ENCODE measurements around the gene NXNL1. TPM values are rescaled to one million over a fixed set of nuclear protein-coding genes. Genes with fewer than 3 reads are reported as not detected.
A peak's percentile ranks its signal among the peaks of the same experiment; 100 is the strongest.

The NXNL1 gene
- total RNA-seq, 3 donors from 2014 or later (not counting 1 experiment from before 2014, with no cell fraction given), result not detected

GRCh38 chr19:17467471-17468301, 7.0 kb upstream of the NXNL1 start:
- H3K4me3 ChIP-seq (ENCODE audit: low read length), result no peak overlapping the region
- no peaks in the 10 kb centered on the region for H3K36me3 ChIP-seq (ENCODE audit: control insufficient read depth, insufficient read depth, low read length)
- H3K27me3 ChIP-seq (ENCODE audit: control insufficient read depth, insufficient read depth, low read length), result no peaks in the 10 kb centered on the region
- ATAC-seq, result no peak
- WGBS (ENCODE audit: insufficient coverage), result 91% methylated on average over 12 of the region's 12 CpGs
- H3K9me3 Mint-ChIP-seq, result no peaks in the 10 kb centered on the region
- no peak for TF ChIP-seq CTCF (IDR thresholded peaks at IDR 0.05)
- no peaks in the 10 kb centered on the region for H3K9me3 ChIP-seq (ENCODE audit: control insufficient read depth, insufficient read depth, low read length)
- peaks cover 25 to 36% of the 10 kb centered on the region in 2 donors for H3K4me1 Mint-ChIP-seq
- no peak for DNase-seq
- peak overlapping the region; percentile 36 to 63 for H3K27ac Mint-ChIP-seq
- H3K27ac ChIP-seq (ENCODE audit: low read length), result no peak overlapping the region
- intact Hi-C loops (cut with micrococcal nuclease), result loop anchor here (5.0 kb wide), 1 partner anchor 695 kb away; no protein-coding TSS in a partner anchor
- H3K36me3 Mint-ChIP-seq, result no peaks in the 10 kb centered on the region
- H3K27me3 Mint-ChIP-seq (ENCODE audit: low read depth in 2 of 2), result no peaks in the 10 kb centered on the region
- peaks cover 30% of the 10 kb centered on the region for H3K4me1 ChIP-seq (ENCODE audit: control insufficient read depth, insufficient read depth, low read length)
- peak overlapping the region; percentile 31 for H3K4me3 Mint-ChIP-seq

GRCh38 chr19:17466487-17466850, 5.7 kb upstream of the NXNL1 start:
- 66% methylated on average over 5 of the region's 6 CpGs for WGBS (ENCODE audit: insufficient coverage)
- intact Hi-C loops (cut with micrococcal nuclease), result loop anchor here (1.0 to 5.0 kb wide), 2 partner anchors 120 to 694 kb away; no protein-coding TSS in a partner anchor
- Histone ChIP-seq H3K4me1 (ENCODE audit: control insufficient read depth, insufficient read depth, low read length) (peaks cover 25% of the 10 kb centered on the region), H3K27ac (ENCODE audit: low read length) (no peak overlapping the region), H3K27me3 (ENCODE audit: control insufficient read depth, insufficient read depth, low read length) (no peaks in the 10 kb centered on the region), H3K36me3 (ENCODE audit: control insufficient read depth, insufficient read depth, low read length) (no peaks in the 10 kb centered on the region), H3K9me3 (ENCODE audit: control insufficient read depth, insufficient read depth, low read length) (no peaks in the 10 kb centered on the region), H3K4me3 (ENCODE audit: low read length) (no peak overlapping the region)
- no peaks in the 10 kb centered on the region for H3K36me3 Mint-ChIP-seq
- no peak for ATAC-seq
- peaks cover 25 to 32% of the 10 kb centered on the region in 2 donors for H3K4me1 Mint-ChIP-seq
- no peak for DNase-seq
- no peak overlapping the region for H3K4me3 Mint-ChIP-seq
- TF ChIP-seq CTCF (IDR thresholded peaks at IDR 0.05), result peak; percentile 14
- H3K27me3 Mint-ChIP-seq (ENCODE audit: low read depth in 2 of 2), result no peaks in the 10 kb centered on the region
- no peak overlapping the region for H3K27ac Mint-ChIP-seq
- H3K9me3 Mint-ChIP-seq, result no peaks in the 10 kb centered on the region

- Mint-ChIP-seq H3K4me1 (no peaks in the 10 kb centered on the region), H3K27ac (no peak overlapping the region), H3K4me3 (no peak overlapping the region), H3K9me3 (no peaks in the 10 kb centered on the region), H3K27me3 (ENCODE audit: low read depth in 2 of 2) (peaks cover 7 to 22% of the 10 kb centered on the region in 2 donors), H3K36me3 (no peaks in the 10 kb centered on the region)
- no peaks in the 10 kb centered on the region for H3K9me3 ChIP-seq (ENCODE audit: control insufficient read depth, insufficient read depth, low read length)
- DNase-seq (no peak), ATAC-seq (no peak)
- 89% methylated on average over 3 of the region's 3 CpGs for WGBS (ENCODE audit: insufficient coverage)
- H3K4me3 ChIP-seq (ENCODE audit: low read length), result no peak overlapping the region
- H3K36me3 ChIP-seq (ENCODE audit: control insufficient read depth, insufficient read depth, low read length), result no peaks in the 10 kb centered on the region
- intact Hi-C loops (cut with micrococcal nuclease), result no loop called here
- H3K4me1 ChIP-seq (ENCODE audit: control insufficient read depth, insufficient read depth, low read length), result no peaks in the 10 kb centered on the region
- H3K27ac ChIP-seq (ENCODE audit: low read length), result no peak overlapping the region
- H3K27me3 ChIP-seq (ENCODE audit: control insufficient read depth, insufficient read depth, low read length), result peaks cover 9% of the 10 kb centered on the region
- no peak for TF ChIP-seq CTCF (IDR thresholded peaks at IDR 0.05)
Measured at GRCh38 chr19:17458970-17459369, 1.8 kb downstream of the NXNL1 start.

Measured in natural killer cell (primary cell).